Mesenchymal stem cell (in vitro differentiated cells and primary cell): ENCODE results near the gene SSH2.

Experiments
- DNase-seq: peaks from one replicate; pipeline ENCODE4 v3.0.0-alpha.2; 2013
- H2AFZ ChIP-seq: one replicate; pipeline ENCODE4 v1.6.1; 2013; ENCODE audit warnings: low read depth, mild to moderate bottlenecking, control low read depth, inconsistent platforms, low read length, moderate library complexity
- H2AK5ac ChIP-seq: 2 replicates; pipeline ENCODE4 v1.6.1; 2013; ENCODE audit warnings: low read length, moderate library complexity, mild to moderate bottlenecking, inconsistent platforms; ENCODE audit not compliant: severe bottlenecking
- H2BK120ac ChIP-seq: one replicate; pipeline ENCODE4 v1.6.1; 2013; ENCODE audit warnings: low read depth, mild to moderate bottlenecking, inconsistent platforms, low read length, moderate library complexity
- H2BK12ac ChIP-seq, 2 experiments: one replicate each; pipeline ENCODE4 v1.6.1; 2013; ENCODE audit warnings: inconsistent platforms in 2 of 2, low read length in 2 of 2, mild to moderate bottlenecking in 2 of 2, moderate library complexity in 2 of 2, control low read depth in 1 of 2
- H2BK15ac ChIP-seq: one replicate; pipeline ENCODE4 v1.6.1; 2013; ENCODE audit warnings: mild to moderate bottlenecking, low read depth, inconsistent platforms; ENCODE audit not compliant: poor library complexity, severe bottlenecking
- H2BK5ac ChIP-seq: 2 replicates; pipeline ENCODE4 v1.6.1; 2013; ENCODE audit warnings: low read depth, mild to moderate bottlenecking, low read length, control low read depth, inconsistent platforms; ENCODE audit not compliant: poor library complexity, severe bottlenecking
- H3K14ac ChIP-seq, 2 experiments: one replicate each; pipeline ENCODE4 v1.6.1; 2013; ENCODE audit warnings: inconsistent platforms in 2 of 2, low read length in 2 of 2, control low read depth in 1 of 2, mild to moderate bottlenecking in 1 of 2, moderate library complexity in 1 of 2
- H3K18ac ChIP-seq, 2 experiments: one replicate each; pipeline ENCODE4 v1.6.1; 2013; ENCODE audit warnings: inconsistent platforms in 2 of 2, low read length in 2 of 2, control low read depth in 1 of 2, low read depth in 1 of 2, mild to moderate bottlenecking in 1 of 2
- H3K23ac ChIP-seq, 2 experiments: one replicate each; pipeline ENCODE4 v1.6.1; 2013; ENCODE audit warnings: inconsistent platforms in 2 of 2, low read length in 2 of 2, mild to moderate bottlenecking in 2 of 2, moderate library complexity in 2 of 2, control low read depth in 1 of 2
- H3K27ac ChIP-seq: 2 replicates; pipeline ENCODE4 v1.5.1; 2013; ENCODE audit warnings: mild to moderate bottlenecking, moderate library complexity, low read length, control low read depth, inconsistent platforms; ENCODE audit not compliant: poor library complexity, severe bottlenecking
- H3K27me3 ChIP-seq, 2 experiments: 2 replicates each; pipeline versions ENCODE4 v1.6.1 to v1.7.0; 2013; ENCODE audit warnings: low read length in 2 of 2, mild to moderate bottlenecking in 2 of 2, moderate library complexity in 2 of 2, control low read depth in 1 of 2, inconsistent platforms in 1 of 2; ENCODE audit not compliant: control insufficient read depth in 1 of 2, insufficient read depth in 1 of 2
- H3K36me3 ChIP-seq, 2 experiments: 2 replicates each; pipeline versions ENCODE4 v1.6.1 to v1.7.0; 2013; ENCODE audit warnings: low read length in 2 of 2, control low read depth in 1 of 2, inconsistent platforms in 1 of 2, low read depth in 1 of 2, mild to moderate bottlenecking in 1 of 2; ENCODE audit not compliant: insufficient read depth in 2 of 2, control insufficient read depth in 1 of 2
- H3K4ac ChIP-seq, 2 experiments: one replicate each; pipeline ENCODE4 v1.6.1; 2013; ENCODE audit warnings: inconsistent platforms in 2 of 2, low read length in 2 of 2, mild to moderate bottlenecking in 2 of 2, moderate library complexity in 2 of 2, control low read depth in 1 of 2, low read depth in 1 of 2
- H3K4me1 ChIP-seq: 2 replicates; pipeline ENCODE4 v1.6.1; 2013; ENCODE audit warnings: low read depth, low read length, control low read depth; ENCODE audit not compliant: control insufficient read depth, insufficient read depth
- H3K4me2 ChIP-seq: 2 replicates; pipeline ENCODE4 v1.6.1; 2013; ENCODE audit warnings: low read length, mild to moderate bottlenecking, inconsistent platforms; ENCODE audit not compliant: poor library complexity, severe bottlenecking
- H3K4me3 ChIP-seq, 2 experiments: 2 replicates each; pipeline versions ENCODE4 v1.5.1 to v1.7.0; 2013; ENCODE audit warnings: low read length in 2 of 2, mild to moderate bottlenecking in 2 of 2, control low read depth in 1 of 2, low read depth in 1 of 2; ENCODE audit not compliant: insufficient read depth in 1 of 2
- H3K79me1 ChIP-seq: replicated peaks from 2 replicates; pipeline ENCODE4 v1.6.1; 2013; ENCODE audit warnings: mild to moderate bottlenecking, control low read depth, low read length, inconsistent platforms; ENCODE audit not compliant: poor library complexity, severe bottlenecking
- H3K9ac ChIP-seq: 2 replicates; pipeline ENCODE4 v1.7.0; 2013; ENCODE audit warnings: mild to moderate bottlenecking, low read length, moderate library complexity
- H3K9me3 ChIP-seq: 2 replicates; pipeline ENCODE4 v1.7.0; 2013; ENCODE audit warnings: mild to moderate bottlenecking, low read length; ENCODE audit not compliant: control insufficient read depth
- H4K8ac ChIP-seq: one replicate; pipeline ENCODE4 v1.6.1; 2013; ENCODE audit warnings: inconsistent platforms, mild to moderate bottlenecking, low read length, moderate library complexity
- H4K91ac ChIP-seq: one replicate; pipeline ENCODE4 v1.6.1; 2013; ENCODE audit warnings: mild to moderate bottlenecking, low read length, inconsistent platforms
- WGBS: methylation state at CpG from one replicate; pipeline ENCODE4 v1.1.7; 2013; ENCODE audit warnings: mixed read lengths; 5-methylcytosine and 5-hydroxymethylcytosine counted together

SSH2 gene

GRCh38 chr17:29633886-29634285 lies 296.1 kb downstream of the SSH2 start:
- H3K4me2 ChIP-seq: no peak overlapping the region
- no peak overlapping the region for H3K27ac ChIP-seq
- no peak overlapping the region for H3K14ac ChIP-seq
- no peak overlapping the region for H3K9ac ChIP-seq
- no peak overlapping the region for H2BK15ac ChIP-seq
- peaks cover 23% of the 10 kb centered on the region for H3K79me1 ChIP-seq
- no peak overlapping the region for H2BK12ac ChIP-seq
- 40% methylated on average over 1 of the region's 3 CpGs for WGBS
- no peak overlapping the region for H3K4ac ChIP-seq
- no peak overlapping the region for H2AK5ac ChIP-seq
- peaks cover 33 to 41% of the 10 kb centered on the region in 2 experiments for H3K36me3 ChIP-seq
- no peak overlapping the region for H3K23ac ChIP-seq
- no peaks in the 10 kb centered on the region for H3K9me3 ChIP-seq
- no peaks in the 10 kb centered on the region for H3K27me3 ChIP-seq
- H2BK120ac ChIP-seq: no peak overlapping the region
- no peak overlapping the region for H3K4me3 ChIP-seq
- no peak overlapping the region for H3K18ac ChIP-seq
- no peak overlapping the region for H2BK5ac ChIP-seq
- no peak overlapping the region for H2AFZ ChIP-seq
- no peak for DNase-seq
- no peaks in the 10 kb centered on the region for H3K4me1 ChIP-seq
- H4K8ac ChIP-seq: no peak overlapping the region
- H4K91ac ChIP-seq: no peak overlapping the region

GRCh38 chr17:29630630-29631193 lies 299.3 kb downstream of the SSH2 start:
- Histone ChIP-seq H2BK120ac (no peak overlapping the region), H3K4me3 (no peak overlapping the region), H3K9me3 (no peaks in the 10 kb centered on the region), H2BK15ac (no peak overlapping the region), H2AK5ac (no peak overlapping the region), H3K27ac (no peak overlapping the region), H3K4me1 (no peaks in the 10 kb centered on the region), H2BK5ac (no peak overlapping the region), H3K4me2 (no peak overlapping the region), H3K14ac (no peak overlapping the region), H3K36me3 (peaks cover 29 to 30% of the 10 kb centered on the region in 2 experiments), H3K23ac (no peak overlapping the region), H2AFZ (no peak overlapping the region), H3K27me3 (no peaks in the 10 kb centered on the region), H3K4ac (no peak overlapping the region), H3K9ac (no peak overlapping the region), H4K91ac (no peak overlapping the region), H2BK12ac (no peak overlapping the region), H3K79me1 (peaks cover 27% of the 10 kb centered on the region), H4K8ac (no peak overlapping the region), H3K18ac (no peak overlapping the region)
- WGBS: 93% methylated on average over 6 of the region's 6 CpGs
- DNase-seq: no peak

DNA sequence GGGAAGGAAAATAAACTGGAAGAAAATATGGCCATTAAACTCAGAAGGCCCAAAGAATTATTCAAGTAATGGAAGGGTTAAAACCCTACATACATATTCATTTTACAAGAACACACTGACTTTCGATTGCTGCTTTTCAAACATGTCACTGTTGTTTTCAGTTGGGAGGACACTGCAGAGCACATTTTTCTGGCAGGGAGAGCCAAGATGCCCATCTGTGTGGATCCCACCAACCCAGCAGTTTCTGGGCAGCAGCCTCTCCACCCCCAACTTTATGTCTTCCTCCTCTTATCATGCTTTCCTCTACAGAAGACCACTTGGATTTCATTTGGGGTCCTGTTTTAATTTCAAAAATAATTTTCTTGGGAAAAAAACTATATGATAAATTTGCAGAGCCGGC lies 300.2 kb downstream of the SSH2 start:
- H3K9ac ChIP-seq: no peak overlapping the region
- 92% methylated on average over 2 of the region's 2 CpGs for WGBS
- no peaks in the 10 kb centered on the region for H3K27me3 ChIP-seq
- no peak overlapping the region for H4K91ac ChIP-seq
- H2AFZ ChIP-seq: no peak overlapping the region
- H3K4me1 ChIP-seq: no peaks in the 10 kb centered on the region
- no peak overlapping the region for H3K23ac ChIP-seq
- H2BK12ac ChIP-seq: no peak overlapping the region
- no peak overlapping the region for H3K4me3 ChIP-seq
- no peak overlapping the region for H3K27ac ChIP-seq
- H2BK15ac ChIP-seq: no peak overlapping the region
- H3K14ac ChIP-seq: no peak overlapping the region
- no peak for DNase-seq
- H2AK5ac ChIP-seq: no peak overlapping the region
- H4K8ac ChIP-seq: no peak overlapping the region
- H2BK5ac ChIP-seq: no peak overlapping the region
- H2BK120ac ChIP-seq: no peak overlapping the region
- H3K4ac ChIP-seq: no peak overlapping the region
- no peak overlapping the region for H3K4me2 ChIP-seq
- peaks cover 28 to 30% of the 10 kb centered on the region in 2 experiments for H3K36me3 ChIP-seq
- no peaks in the 10 kb centered on the region for H3K9me3 ChIP-seq
- H3K18ac ChIP-seq: no peak overlapping the region
- peaks cover 27% of the 10 kb centered on the region for H3K79me1 ChIP-seq

GRCh38 chr17:29628644-29629043 lies 301.4 kb downstream of the SSH2 start:
- H3K27ac ChIP-seq: no peak overlapping the region
- no peak overlapping the region for H2AK5ac ChIP-seq
- H3K4me2 ChIP-seq: no peak overlapping the region
- H3K79me1 ChIP-seq: peaks cover 23% of the 10 kb centered on the region
- H3K4me1 ChIP-seq: no peaks in the 10 kb centered on the region
- no peak overlapping the region for H3K14ac ChIP-seq
- H2BK120ac ChIP-seq: no peak overlapping the region
- WGBS: 90% methylated on average over 2 of the region's 2 CpGs
- no peaks in the 10 kb centered on the region for H3K9me3 ChIP-seq
- H3K9ac ChIP-seq: no peak overlapping the region
- no peak overlapping the region for H2BK15ac ChIP-seq
- H2BK12ac ChIP-seq: no peak overlapping the region
- no peak for DNase-seq
- no peak overlapping the region for H4K8ac ChIP-seq
- H2AFZ ChIP-seq: no peak overlapping the region
- no peak overlapping the region for H3K18ac ChIP-seq
- H3K27me3 ChIP-seq: no peaks in the 10 kb centered on the region
- no peak overlapping the region for H2BK5ac ChIP-seq
- H3K36me3 ChIP-seq: peaks cover 21 to 23% of the 10 kb centered on the region in 2 experiments
- no peak overlapping the region for H4K91ac ChIP-seq
- H3K4me3 ChIP-seq: no peak overlapping the region
- no peak overlapping the region for H3K23ac ChIP-seq
- no peak overlapping the region for H3K4ac ChIP-seq
